ENCODE measurements around the gene IGDCC3.
A peak's percentile ranks its signal among the peaks of the same experiment; 100 is the strongest.

Gene IGDCC3

GRCh38 chr15:65298731-65299130 lies 79.1 kb downstream of the IGDCC3 start:
- H3K36me3 ChIP-seq (ENCODE audit: control insufficient read depth, insufficient read depth, low read length), result no peaks in the 10 kb centered on the region
- no peak overlapping the region for H3K9ac ChIP-seq (ENCODE audit: low read length)
- H3K27me3 ChIP-seq (ENCODE audit: control insufficient read depth, insufficient read depth, low read length), result no peaks in the 10 kb centered on the region
- no peak overlapping the region for H3K4me3 ChIP-seq (ENCODE audit: low read length)
- no peaks in the 10 kb centered on the region for H3K9me3 ChIP-seq (ENCODE audit: control insufficient read depth, low read length)
- peaks cover 10% of the 10 kb centered on the region for H3K4me1 ChIP-seq (ENCODE audit: control insufficient read depth, insufficient read depth, low read length)

GRCh38 chr15:65292938-65293518 lies 84.8 kb downstream of the IGDCC3 start:
- Histone ChIP-seq H3K4me3 (ENCODE audit: low read length) (no peak overlapping the region), H3K4me1 (ENCODE audit: control insufficient read depth, insufficient read depth, low read length) (peaks cover 10% of the 10 kb centered on the region), H3K36me3 (ENCODE audit: control insufficient read depth, insufficient read depth, low read length) (no peaks in the 10 kb centered on the region), H3K9ac (ENCODE audit: low read length) (no peak overlapping the region), H3K27me3 (ENCODE audit: control insufficient read depth, insufficient read depth, low read length) (no peaks in the 10 kb centered on the region), H3K9me3 (ENCODE audit: control insufficient read depth, low read length) (no peaks in the 10 kb centered on the region)

DNA sequence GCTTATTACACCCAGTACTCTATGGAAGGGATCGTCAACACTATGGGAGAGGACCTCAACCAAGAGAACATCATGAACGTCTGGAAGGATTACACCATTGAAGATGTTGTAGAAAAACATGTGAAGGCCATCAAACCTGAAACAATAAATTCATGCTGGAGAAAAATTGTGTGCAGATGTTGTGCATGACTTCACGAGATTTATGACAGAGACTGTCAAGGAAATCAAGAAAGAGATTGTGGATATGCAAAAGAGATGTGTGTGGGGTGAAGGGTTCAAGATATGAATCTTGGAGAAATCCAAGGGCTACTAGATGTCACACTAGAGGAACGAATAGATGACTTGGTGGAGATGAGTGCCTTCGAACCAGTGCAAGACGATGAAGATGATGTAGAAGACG lies 87.6 kb downstream of the IGDCC3 start:
- peaks cover 19% of the 10 kb centered on the region for H3K4me1 ChIP-seq (ENCODE audit: control insufficient read depth, insufficient read depth, low read length)
- no peak overlapping the region for H3K9ac ChIP-seq (ENCODE audit: low read length)
- no peaks in the 10 kb centered on the region for H3K36me3 ChIP-seq (ENCODE audit: control insufficient read depth, insufficient read depth, low read length)
- H3K4me3 ChIP-seq (ENCODE audit: low read length), result no peak overlapping the region
- H3K27me3 ChIP-seq (ENCODE audit: control insufficient read depth, insufficient read depth, low read length), result no peaks in the 10 kb centered on the region
- no peaks in the 10 kb centered on the region for H3K9me3 ChIP-seq (ENCODE audit: control insufficient read depth, low read length)

- no peak overlapping the region for H3K9ac ChIP-seq (ENCODE audit: low read length)
- peaks cover 19% of the 10 kb centered on the region for H3K4me1 ChIP-seq (ENCODE audit: control insufficient read depth, insufficient read depth, low read length)
- no peaks in the 10 kb centered on the region for H3K9me3 ChIP-seq (ENCODE audit: control insufficient read depth, low read length)
- H3K36me3 ChIP-seq (ENCODE audit: control insufficient read depth, insufficient read depth, low read length), result no peaks in the 10 kb centered on the region
- H3K27me3 ChIP-seq (ENCODE audit: control insufficient read depth, insufficient read depth, low read length), result no peaks in the 10 kb centered on the region
- H3K4me3 ChIP-seq (ENCODE audit: low read length), result no peak overlapping the region
These were observed 88.4 kb downstream of the IGDCC3 start for GRCh38 chr15:65289261-65289854.

DNA sequence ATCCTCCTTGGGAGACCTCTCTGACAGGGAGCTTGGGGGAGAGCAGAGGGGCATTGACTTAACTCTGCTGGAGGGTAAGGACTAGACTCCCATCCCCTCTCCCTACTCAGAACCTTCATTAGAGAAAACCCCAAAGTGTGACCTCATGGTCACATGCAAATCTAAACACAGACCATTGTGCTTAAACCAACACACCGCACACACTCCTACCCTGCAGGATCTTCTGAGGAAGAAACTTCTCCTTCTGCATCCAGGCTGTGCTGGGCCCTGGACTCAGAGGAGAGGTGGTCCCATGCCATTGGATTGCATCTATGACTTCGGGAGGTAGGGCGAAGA lies 90.3 kb downstream of the IGDCC3 start:
- Histone ChIP-seq H3K4me3 (ENCODE audit: low read length) (peak overlapping the region; percentile 77), H3K27me3 (ENCODE audit: control insufficient read depth, insufficient read depth, low read length) (no peaks in the 10 kb centered on the region), H3K9ac (ENCODE audit: low read length) (peak overlapping the region; percentile 76), H3K36me3 (ENCODE audit: control insufficient read depth, insufficient read depth, low read length) (no peaks in the 10 kb centered on the region), H3K4me1 (ENCODE audit: control insufficient read depth, insufficient read depth, low read length) (peaks cover 19% of the 10 kb centered on the region), H3K9me3 (ENCODE audit: control insufficient read depth, low read length) (no peaks in the 10 kb centered on the region)

DNA sequence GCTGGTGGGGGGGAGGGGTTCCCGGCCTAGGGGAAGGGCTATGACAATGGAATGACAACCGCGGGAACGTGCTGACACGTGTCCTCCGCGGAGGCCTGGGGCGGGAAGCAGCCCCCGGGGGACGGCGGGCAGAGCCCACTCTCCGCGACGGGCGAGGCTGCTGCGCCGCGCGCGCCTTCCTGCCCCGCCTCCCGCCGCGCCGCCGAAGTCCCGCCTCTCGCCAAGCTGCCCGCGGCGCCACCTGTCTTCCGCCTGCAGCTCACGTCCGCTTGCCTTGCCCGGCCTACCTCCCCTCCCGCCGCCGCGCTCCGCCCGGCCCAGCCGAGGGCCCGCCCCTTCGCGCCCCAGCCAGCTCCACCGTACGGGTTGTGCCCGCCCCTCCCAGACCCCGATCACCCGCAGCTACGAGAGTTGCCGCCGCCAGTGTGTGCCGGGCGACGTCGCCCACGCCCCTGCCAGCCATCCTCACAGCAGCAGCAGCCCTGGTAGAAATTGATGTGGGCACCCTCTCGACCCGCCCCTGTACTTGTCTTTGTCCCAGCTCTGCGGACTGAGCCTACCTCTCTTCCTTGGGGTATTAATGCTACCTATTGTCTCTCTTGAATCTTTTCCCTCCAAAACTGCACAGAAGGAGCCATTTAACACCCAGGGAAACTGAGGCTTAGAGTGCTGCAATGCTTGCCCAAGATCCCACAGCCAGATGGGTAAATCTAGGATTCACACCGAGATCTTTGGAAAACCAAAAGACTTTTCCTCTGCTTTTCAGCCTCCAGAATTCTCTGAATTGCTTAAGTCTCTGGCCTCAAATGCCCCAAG lies 90.9 kb downstream of the IGDCC3 start, which contains the start of gene PARP16:
TSS of gene PARP16 (minus strand) at position 180 of the 816 bp plus-strand sequence. CDS start 457 bp downstream, outside the sequence.
- peak within 1 kb of the TSS; percentile 87 for H3K4me3 ChIP-seq (ENCODE audit: low read length)
- H3K9ac ChIP-seq (ENCODE audit: low read length), result peak within 1 kb of the TSS; percentile 91
- H3K4me1 ChIP-seq (ENCODE audit: control insufficient read depth, insufficient read depth, low read length), result peaks cover 19% of the 10 kb centered on the region
- no peaks in the 10 kb centered on the region for H3K27me3 ChIP-seq (ENCODE audit: control insufficient read depth, insufficient read depth, low read length)
- H3K9me3 ChIP-seq (ENCODE audit: control insufficient read depth, low read length), result no peaks in the 10 kb centered on the region
- no peaks in the 10 kb centered on the region for H3K36me3 ChIP-seq (ENCODE audit: control insufficient read depth, insufficient read depth, low read length)

DNA sequence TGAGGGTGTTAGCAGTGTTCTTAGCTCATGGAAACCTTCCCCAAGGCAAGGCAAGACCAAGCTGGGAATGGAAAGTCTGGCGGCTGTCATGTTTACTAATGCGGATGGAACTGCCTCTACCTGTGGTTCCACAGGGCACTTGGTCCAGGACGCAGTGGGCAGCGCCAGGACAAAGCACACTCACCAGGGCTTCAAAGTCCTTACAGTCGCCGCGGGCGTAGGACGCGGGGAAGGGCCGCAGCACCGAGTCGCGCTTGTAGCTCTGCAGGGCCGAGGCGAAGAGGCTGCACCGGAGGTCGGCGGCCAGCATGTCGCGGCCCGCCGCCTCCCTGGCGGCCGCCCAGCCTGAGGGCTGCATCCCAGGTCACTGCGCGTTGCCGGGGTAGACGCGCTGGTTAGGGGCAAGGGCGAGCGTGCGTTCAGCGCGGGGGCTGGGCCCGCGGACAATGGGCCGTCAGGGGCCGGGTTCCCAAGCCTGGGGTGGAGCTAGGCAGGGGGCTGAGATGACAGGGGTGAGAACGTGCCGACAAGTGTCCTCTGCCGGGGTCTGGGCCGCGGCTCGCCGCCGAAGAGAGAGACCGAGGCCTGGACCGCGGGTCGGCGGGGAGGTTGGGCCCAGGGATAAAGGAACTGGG lies 91.6 kb downstream of the IGDCC3 start:
- peak overlapping the region; percentile 87 for H3K4me3 ChIP-seq (ENCODE audit: low read length)
- peaks cover 19% of the 10 kb centered on the region for H3K4me1 ChIP-seq (ENCODE audit: control insufficient read depth, insufficient read depth, low read length)
- no peaks in the 10 kb centered on the region for H3K9me3 ChIP-seq (ENCODE audit: control insufficient read depth, low read length)
- no peaks in the 10 kb centered on the region for H3K36me3 ChIP-seq (ENCODE audit: control insufficient read depth, insufficient read depth, low read length)
- H3K9ac ChIP-seq (ENCODE audit: low read length), result peak overlapping the region; percentile 91
- no peaks in the 10 kb centered on the region for H3K27me3 ChIP-seq (ENCODE audit: control insufficient read depth, insufficient read depth, low read length)

GRCh38 chr15:65285291-65286068 lies 92.3 kb downstream of the IGDCC3 start:
- Histone ChIP-seq H3K36me3 (ENCODE audit: control insufficient read depth, insufficient read depth, low read length) (no peaks in the 10 kb centered on the region), H3K9ac (ENCODE audit: low read length) (peak overlapping the region; percentile 91), H3K27me3 (ENCODE audit: control insufficient read depth, insufficient read depth, low read length) (no peaks in the 10 kb centered on the region), H3K4me3 (ENCODE audit: low read length) (peak overlapping the region; percentile 87), H3K4me1 (ENCODE audit: control insufficient read depth, insufficient read depth, low read length) (peaks cover 19% of the 10 kb centered on the region), H3K9me3 (ENCODE audit: control insufficient read depth, low read length) (no peaks in the 10 kb centered on the region)

GRCh38 chr15:65278480-65278879 lies 99.3 kb downstream of the IGDCC3 start:
- H3K4me1 ChIP-seq (ENCODE audit: control insufficient read depth, insufficient read depth, low read length), result peaks cover 40% of the 10 kb centered on the region
- no peak overlapping the region for H3K9ac ChIP-seq (ENCODE audit: low read length)
- H3K4me3 ChIP-seq (ENCODE audit: low read length), result no peak overlapping the region
- H3K36me3 ChIP-seq (ENCODE audit: control insufficient read depth, insufficient read depth, low read length), result no peaks in the 10 kb centered on the region
- no peaks in the 10 kb centered on the region for H3K9me3 ChIP-seq (ENCODE audit: control insufficient read depth, low read length)
- H3K27me3 ChIP-seq (ENCODE audit: control insufficient read depth, insufficient read depth, low read length), result no peaks in the 10 kb centered on the region
